ENCODE data around the gene ANKRD27.

DNA sequence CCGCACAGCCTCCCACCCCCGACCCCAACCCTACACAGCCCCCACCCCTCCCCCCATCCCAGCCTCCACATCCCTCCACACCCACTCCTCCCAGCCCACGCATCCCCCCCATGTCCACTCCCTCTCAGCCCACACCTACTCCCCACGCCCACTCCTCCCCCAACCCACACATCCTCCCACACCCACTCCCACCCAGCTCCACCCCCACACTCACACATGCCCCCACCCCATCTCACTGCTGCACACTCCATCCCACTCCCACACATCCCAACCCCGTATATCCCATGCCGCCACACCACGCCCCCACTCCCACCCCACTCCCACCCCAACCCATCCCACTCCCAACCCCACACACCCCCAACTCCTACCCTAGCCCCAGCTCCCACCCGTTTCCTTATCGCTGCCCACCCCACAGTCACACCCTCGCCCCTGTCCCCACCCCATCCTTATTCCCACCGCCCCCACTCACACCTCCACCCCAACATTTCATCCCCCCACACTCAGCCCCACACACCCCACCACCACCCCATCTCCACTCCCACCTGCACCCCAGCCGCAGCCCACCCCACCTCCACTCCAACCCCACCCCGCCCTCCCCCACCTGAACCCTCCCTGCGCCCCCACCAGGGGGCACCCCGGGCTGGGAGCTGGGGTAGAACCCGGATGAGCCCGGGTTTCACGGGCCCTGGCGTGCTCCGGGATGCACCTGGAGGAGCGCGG lies 45.4 kb upstream of the ANKRD27 start:
- no peak for TF ChIP-seq POLR2A (IDR thresholded peaks at IDR 0.05)
- TF ChIP-seq, protein P1, sequence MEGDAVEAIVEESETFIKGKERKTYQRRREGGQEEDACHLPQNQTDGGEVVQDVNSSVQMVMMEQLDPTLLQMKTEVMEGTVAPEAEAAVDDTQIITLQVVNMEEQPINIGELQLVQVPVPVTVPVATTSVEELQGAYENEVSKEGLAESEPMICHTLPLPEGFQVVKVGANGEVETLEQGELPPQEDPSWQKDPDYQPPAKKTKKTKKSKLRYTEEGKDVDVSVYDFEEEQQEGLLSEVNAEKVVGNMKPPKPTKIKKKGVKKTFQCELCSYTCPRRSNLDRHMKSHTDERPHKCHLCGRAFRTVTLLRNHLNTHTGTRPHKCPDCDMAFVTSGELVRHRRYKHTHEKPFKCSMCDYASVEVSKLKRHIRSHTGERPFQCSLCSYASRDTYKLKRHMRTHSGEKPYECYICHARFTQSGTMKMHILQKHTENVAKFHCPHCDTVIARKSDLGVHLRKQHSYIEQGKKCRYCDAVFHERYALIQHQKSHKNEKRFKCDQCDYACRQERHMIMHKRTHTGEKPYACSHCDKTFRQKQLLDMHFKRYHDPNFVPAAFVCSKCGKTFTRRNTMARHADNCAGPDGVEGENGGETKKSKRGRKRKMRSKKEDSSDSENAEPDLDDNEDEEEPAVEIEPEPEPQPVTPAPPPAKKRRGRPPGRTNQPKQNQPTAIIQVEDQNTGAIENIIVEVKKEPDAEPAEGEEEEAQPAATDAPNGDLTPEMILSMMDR (IDR thresholded peaks at IDR 0.05) = no peak

All from Peyer's patch (tissue), 4 donors.